Stomach smooth muscle (tissue), 2 donors: ENCODE measurements around the gene AKT1.

Source experiments
- H3K27ac ChIP-seq: one replicate; pipeline ENCODE4 v1.7.0; 2013; ENCODE audit warnings: mild to moderate bottlenecking, low read length, inconsistent platforms
- H3K27me3 ChIP-seq, 2 donors: one replicate each; pipeline ENCODE4 v1.7.0; 2013; ENCODE audit warnings: low read length in 2 of 2; ENCODE audit not compliant: insufficient read depth in 2 of 2, control insufficient read depth in 1 of 2
- H3K36me3 ChIP-seq, 2 donors: one replicate each; pipeline ENCODE4 v1.7.0; 2013; ENCODE audit warnings: low read length in 2 of 2; ENCODE audit not compliant: control insufficient read depth in 2 of 2, insufficient read depth in 2 of 2
- H3K4me1 ChIP-seq: one replicate; pipeline ENCODE4 v1.7.0; 2013; ENCODE audit warnings: low read length; ENCODE audit not compliant: control insufficient read depth, insufficient read depth
- H3K4me3 ChIP-seq, 2 donors: one replicate each; pipeline ENCODE4 v1.7.0; 2013; ENCODE audit warnings: low read length in 2 of 2
- H3K9ac ChIP-seq, 2 donors: one replicate each; pipeline ENCODE4 v1.7.0; 2013; ENCODE audit warnings: low read length in 2 of 2, mild to moderate bottlenecking in 1 of 2
- H3K9me3 ChIP-seq, 2 donors: one replicate each; pipeline ENCODE4 v1.7.0; 2013; ENCODE audit warnings: low read length in 2 of 2; ENCODE audit not compliant: control insufficient read depth in 2 of 2
- donor health status: healthy.
- donor health status: Pancreatic carcinoma.

AKT1 gene

GRCh38 chr14:104803912-104804410 lies 8.4 kb upstream of the AKT1 start:
- peaks cover 56% of the 10 kb centered on the region for H3K4me1 ChIP-seq
- H3K9ac ChIP-seq: no peak overlapping the region
- no peaks in the 10 kb centered on the region for H3K27me3 ChIP-seq
- no peak overlapping the region for H3K4me3 ChIP-seq
- H3K36me3 ChIP-seq: no peaks in the 10 kb centered on the region
- H3K9me3 ChIP-seq: no peaks in the 10 kb centered on the region
- H3K27ac ChIP-seq: no peak overlapping the region

GRCh38 chr14:104803280-104803911 lies 7.8 kb upstream of the AKT1 start:
- Histone ChIP-seq H3K9me3 (no peaks in the 10 kb centered on the region), H3K9ac (no peak overlapping the region), H3K4me3 (no peak overlapping the region), H3K27ac (no peak overlapping the region), H3K27me3 (no peaks in the 10 kb centered on the region), H3K36me3 (no peaks in the 10 kb centered on the region), H3K4me1 (peaks cover 56% of the 10 kb centered on the region)

GRCh38 chr14:104802394-104803184 lies 7.0 kb upstream of the AKT1 start:
- no peak overlapping the region for H3K9ac ChIP-seq
- no peaks in the 10 kb centered on the region for H3K9me3 ChIP-seq
- no peaks in the 10 kb centered on the region for H3K27me3 ChIP-seq
- no peak overlapping the region for H3K27ac ChIP-seq
- no peaks in the 10 kb centered on the region for H3K36me3 ChIP-seq
- peak overlapping the region; percentile 36 to 86 for H3K4me3 ChIP-seq
- H3K4me1 ChIP-seq: peaks cover 60% of the 10 kb centered on the region

GRCh38 chr14:104801520-104802393 lies 6.2 kb upstream of the AKT1 start:
- Histone ChIP-seq H3K4me3 (peak overlapping the region; percentile 67 to 86), H3K9ac (peak overlapping the region; percentile 66 to 68), H3K27ac (peak overlapping the region; percentile 69), H3K4me1 (peaks cover 66% of the 10 kb centered on the region), H3K27me3 (no peaks in the 10 kb centered on the region), H3K9me3 (no peaks in the 10 kb centered on the region), H3K36me3 (no peaks in the 10 kb centered on the region)

GRCh38 chr14:104800771-104801519 lies 5.4 kb upstream of the AKT1 start, which contains the start of gene ZBTB42:
TSS of gene ZBTB42 (plus strand) at chr14:104801101. CDS start at chr14:104801198, 97 bp downstream.
- peak within 1 kb of the TSS; percentile 96 to 98 for H3K9ac ChIP-seq
- no peaks in the 10 kb centered on the region for H3K9me3 ChIP-seq
- no peaks in the 10 kb centered on the region for H3K36me3 ChIP-seq
- H3K27me3 ChIP-seq: no peaks in the 10 kb centered on the region
- peak within 1 kb of the TSS; percentile 99 for H3K27ac ChIP-seq
- H3K4me3 ChIP-seq: peak within 1 kb of the TSS; percentile 79 to 86
- H3K4me1 ChIP-seq: peaks cover 70% of the 10 kb centered on the region

- peak overlapping the region; percentile 96 to 98 for H3K9ac ChIP-seq
- H3K4me3 ChIP-seq: peak overlapping the region; percentile 79 to 86
- H3K9me3 ChIP-seq: no peaks in the 10 kb centered on the region
- H3K4me1 ChIP-seq: peaks cover 64% of the 10 kb centered on the region
- no peaks in the 10 kb centered on the region for H3K27me3 ChIP-seq
- H3K36me3 ChIP-seq: no peaks in the 10 kb centered on the region
- H3K27ac ChIP-seq: peak overlapping the region; percentile 99
These were observed 4.6 kb upstream of the AKT1 start for GRCh38 chr14:104800015-104800770.

- no peaks in the 10 kb centered on the region for H3K9me3 ChIP-seq
- H3K36me3 ChIP-seq: no peaks in the 10 kb centered on the region
- peak overlapping the region; percentile 75 to 79 for H3K4me3 ChIP-seq
- peak overlapping the region; percentile 99 for H3K27ac ChIP-seq
- no peaks in the 10 kb centered on the region for H3K27me3 ChIP-seq
- H3K9ac ChIP-seq: peak overlapping the region; percentile 96 to 98
- H3K4me1 ChIP-seq: peaks cover 63% of the 10 kb centered on the region
These were observed 3.9 kb upstream of the AKT1 start for GRCh38 chr14:104799244-104800014.

GRCh38 chr14:104798300-104799243 lies 3.0 kb upstream of the AKT1 start:
- H3K27ac ChIP-seq: peak overlapping the region; percentile 99
- peak overlapping the region in 1 of 2 donors; percentile 98 for H3K9ac ChIP-seq
- no peaks in the 10 kb centered on the region for H3K9me3 ChIP-seq
- no peaks in the 10 kb centered on the region for H3K27me3 ChIP-seq
- H3K36me3 ChIP-seq: no peaks in the 10 kb centered on the region
- H3K4me3 ChIP-seq: peak overlapping the region in 1 of 2 donors; percentile 75
- peaks cover 64% of the 10 kb centered on the region for H3K4me1 ChIP-seq
